ENCODE results near the gene VPS50. TPM values are rescaled to one million over a fixed set of nuclear protein-coding genes. Genes with fewer than 3 reads are reported as not detected.

Gene VPS50
- total RNA-seq, 4 donors from 2014 or later = 14.8 to 25.7 (median 18.9) TPM

- Histone ChIP-seq H3K4me3 (no peak overlapping the region), H3K9me3 (no peaks in the 10 kb centered on the region), H3K36me3 (no peaks in the 10 kb centered on the region), H3K27ac (replicated peaks in 1 of 4) (no peak overlapping the region), H3K4me1 (no peaks in the 10 kb centered on the region), H3K27me3 (no peaks in the 10 kb centered on the region)
- intact Hi-C loops (cut with DNase I) = no loop called here
- no peak for DNase-seq (ENCODE audit: extremely low spot score)
- TF ChIP-seq POLR2AphosphoS5 (IDR thresholded peaks at IDR 0.05) = no peak
- no peak for TF ChIP-seq POLR2A (IDR thresholded peaks at IDR 0.05; ENCODE audit: low read depth)
- no peak for TF ChIP-seq EP300 (IDR thresholded peaks at IDR 0.05)
- TF ChIP-seq, protein P1, sequence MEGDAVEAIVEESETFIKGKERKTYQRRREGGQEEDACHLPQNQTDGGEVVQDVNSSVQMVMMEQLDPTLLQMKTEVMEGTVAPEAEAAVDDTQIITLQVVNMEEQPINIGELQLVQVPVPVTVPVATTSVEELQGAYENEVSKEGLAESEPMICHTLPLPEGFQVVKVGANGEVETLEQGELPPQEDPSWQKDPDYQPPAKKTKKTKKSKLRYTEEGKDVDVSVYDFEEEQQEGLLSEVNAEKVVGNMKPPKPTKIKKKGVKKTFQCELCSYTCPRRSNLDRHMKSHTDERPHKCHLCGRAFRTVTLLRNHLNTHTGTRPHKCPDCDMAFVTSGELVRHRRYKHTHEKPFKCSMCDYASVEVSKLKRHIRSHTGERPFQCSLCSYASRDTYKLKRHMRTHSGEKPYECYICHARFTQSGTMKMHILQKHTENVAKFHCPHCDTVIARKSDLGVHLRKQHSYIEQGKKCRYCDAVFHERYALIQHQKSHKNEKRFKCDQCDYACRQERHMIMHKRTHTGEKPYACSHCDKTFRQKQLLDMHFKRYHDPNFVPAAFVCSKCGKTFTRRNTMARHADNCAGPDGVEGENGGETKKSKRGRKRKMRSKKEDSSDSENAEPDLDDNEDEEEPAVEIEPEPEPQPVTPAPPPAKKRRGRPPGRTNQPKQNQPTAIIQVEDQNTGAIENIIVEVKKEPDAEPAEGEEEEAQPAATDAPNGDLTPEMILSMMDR (IDR thresholded peaks at IDR 0.05) = no peak
- WGBS = 65% methylated on average over 5 of the region's 5 CpGs
These were observed 20.8 kb upstream of the VPS50 start for GRCh38 chr7:93211228-93211818.

DNA sequence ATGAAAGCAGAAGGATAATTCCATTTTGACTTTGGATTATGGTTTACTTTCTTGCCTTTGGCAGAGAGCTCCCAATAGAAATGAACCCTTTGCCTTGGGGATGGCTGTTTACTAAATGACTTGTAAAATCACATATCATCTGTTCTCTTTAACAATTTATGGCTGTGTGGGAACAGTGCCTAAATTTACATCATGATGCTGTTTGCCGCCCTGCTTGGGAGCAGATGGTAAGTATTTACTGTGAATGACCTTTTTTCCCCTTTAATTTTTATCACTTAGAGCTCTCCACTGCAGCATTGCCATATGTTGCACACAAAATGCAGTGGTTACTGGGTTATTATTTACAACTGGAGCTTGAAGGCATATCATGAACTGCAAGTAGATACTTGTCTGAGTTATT, 19.3 kb upstream of the VPS50 start:
- H3K4me1 ChIP-seq = no peaks in the 10 kb centered on the region
- no peaks in the 10 kb centered on the region for H3K27me3 ChIP-seq
- no peak overlapping the region for H3K27ac ChIP-seq (replicated peaks in 1 of 4)
- 35% methylated on average over 1 of the region's 1 CpG for WGBS
- H3K4me3 ChIP-seq = no peak overlapping the region
- no peaks in the 10 kb centered on the region for H3K9me3 ChIP-seq
- no peaks in the 10 kb centered on the region for H3K36me3 ChIP-seq
- DNase-seq (ENCODE audit: extremely low spot score) = no peak
- TF ChIP-seq EP300 (IDR thresholded peaks at IDR 0.05) (no peak), POLR2A (IDR thresholded peaks at IDR 0.05; ENCODE audit: low read depth) (no peak), POLR2AphosphoS5 (IDR thresholded peaks at IDR 0.05) (no peak)
- TF ChIP-seq, protein P1 (IDR thresholded peaks at IDR 0.05) = no peak
- intact Hi-C loops (cut with DNase I) = no loop called here

DNA sequence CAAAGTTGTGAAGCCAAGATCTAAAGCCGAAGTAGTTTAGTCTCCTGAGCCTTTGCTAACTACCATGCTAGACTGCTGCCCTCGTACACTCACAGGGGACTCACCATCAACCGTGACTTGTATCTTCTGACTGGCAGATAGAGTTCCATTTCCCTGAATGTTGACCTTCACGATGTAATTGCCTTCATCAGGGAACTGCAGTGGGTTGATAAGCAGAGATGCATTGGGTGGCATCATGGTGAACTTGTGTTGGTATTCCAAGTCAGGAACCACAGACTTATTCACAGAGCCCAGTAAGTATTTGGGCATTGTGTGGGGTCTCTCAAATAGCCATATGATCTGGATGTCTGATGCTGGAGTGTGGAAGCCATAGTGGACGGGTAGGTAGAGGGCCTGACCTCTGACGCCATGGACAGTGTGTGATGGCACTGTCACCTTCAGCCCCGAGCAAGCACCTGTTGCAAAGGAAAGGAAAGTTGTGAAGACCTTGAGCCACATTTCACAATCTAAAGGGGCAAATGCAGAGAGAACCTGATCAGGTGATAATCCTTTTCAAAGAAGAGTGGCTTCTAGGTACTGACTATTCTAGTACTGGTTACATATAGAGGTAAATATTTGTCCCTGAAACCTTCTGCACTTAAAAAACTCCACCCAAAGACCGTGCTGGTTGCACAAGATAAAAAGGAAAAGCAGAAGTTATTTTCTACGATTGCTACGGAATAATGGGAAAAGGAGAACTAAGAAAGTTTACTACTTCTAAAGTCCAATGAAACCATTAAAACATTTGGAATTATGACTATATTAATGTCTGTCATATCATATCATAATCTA, 13.0 kb upstream of the VPS50 start:
- no peaks in the 10 kb centered on the region for H3K9me3 ChIP-seq
- WGBS = 72% methylated on average over 10 of the region's 10 CpGs
- no peaks in the 10 kb centered on the region for H3K4me1 ChIP-seq
- H3K27me3 ChIP-seq = no peaks in the 10 kb centered on the region
- intact Hi-C loops (cut with DNase I) = no loop called here
- no peak overlapping the region for H3K4me3 ChIP-seq
- TF ChIP-seq, protein P1 (IDR thresholded peaks at IDR 0.05) = no peak
- TF ChIP-seq POLR2AphosphoS5 (IDR thresholded peaks at IDR 0.05) (no peak), EP300 (IDR thresholded peaks at IDR 0.05) (no peak), POLR2A (IDR thresholded peaks at IDR 0.05; ENCODE audit: low read depth) (no peak)
- H3K36me3 ChIP-seq = no peaks in the 10 kb centered on the region
- H3K27ac ChIP-seq (replicated peaks in 1 of 4) = no peak overlapping the region
- DNase-seq (ENCODE audit: extremely low spot score) = no peak

DNA sequence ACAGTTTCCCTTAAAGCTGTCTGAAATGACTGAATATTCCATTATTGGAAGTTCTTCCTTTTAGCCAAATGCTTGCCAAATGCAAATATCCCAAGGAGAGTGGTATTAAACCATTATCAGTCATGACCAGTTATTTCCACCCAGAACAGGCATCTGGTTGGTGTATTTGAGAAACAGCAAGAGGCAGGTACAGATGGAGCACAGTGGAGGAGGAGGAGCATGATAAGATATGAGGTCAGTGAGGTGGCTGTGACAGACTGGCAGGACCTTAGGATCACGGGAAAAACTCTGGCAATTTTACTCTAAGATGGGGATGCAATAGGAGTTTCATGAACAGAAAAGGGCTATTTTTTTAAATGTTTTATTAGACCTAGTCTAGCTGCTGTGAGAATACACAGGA, 12.3 kb upstream of the VPS50 start:
- intact Hi-C loops (cut with DNase I) = no loop called here
- Histone ChIP-seq H3K4me3 (no peak overlapping the region), H3K27ac (replicated peaks in 1 of 4) (no peak overlapping the region), H3K4me1 (no peaks in the 10 kb centered on the region), H3K36me3 (no peaks in the 10 kb centered on the region), H3K9me3 (no peaks in the 10 kb centered on the region), H3K27me3 (no peaks in the 10 kb centered on the region)
- DNase-seq (ENCODE audit: extremely low spot score) = no peak
- TF ChIP-seq, protein P1 (IDR thresholded peaks at IDR 0.05) = no peak
- TF ChIP-seq EP300 (IDR thresholded peaks at IDR 0.05) = no peak
- no peak for TF ChIP-seq POLR2A (IDR thresholded peaks at IDR 0.05; ENCODE audit: low read depth)
- TF ChIP-seq POLR2AphosphoS5 (IDR thresholded peaks at IDR 0.05) = no peak
- WGBS = 68% methylated on average over 1 of the region's 1 CpG

Data from esophagus muscularis mucosa (tissue), 4 donors.